Measurements from ENCODE around the gene EVA1C.
"Not testable (repeated sequence)": the region's sequence is repeated elsewhere in the genome, so short reads cannot be mapped to it uniquely, and the experiment has no call there.

EVA1C gene

GRCh38 chr21:32492376-32492775, 79.9 kb downstream of the EVA1C start:
- peaks cover 25% of the 10 kb centered on the region for H3K4me1 ChIP-seq (ENCODE audit: insufficient read depth, low read length)
- H3K36me3 ChIP-seq (ENCODE audit: insufficient read depth, low read depth, low read length): no peaks in the 10 kb centered on the region
- no peaks in the 10 kb centered on the region for H3K9me3 ChIP-seq (ENCODE audit: insufficient read depth, low read depth, low read length)
- no peak overlapping the region for H3K4me3 ChIP-seq (ENCODE audit: low read length)
- peak overlapping the region; percentile 57 for H3K27ac ChIP-seq (ENCODE audit: low read length)
- peak overlapping the region; percentile 33; the same call in 1 of the 2 replicates for H3K9ac ChIP-seq (ENCODE audit: low read depth, low read length)
- no peaks in the 10 kb centered on the region for H3K27me3 ChIP-seq (ENCODE audit: insufficient read depth, low read length)

- H3K27ac ChIP-seq (ENCODE audit: low read length): no peak overlapping the region
- peaks cover 31% of the 10 kb centered on the region for H3K4me1 ChIP-seq (ENCODE audit: insufficient read depth, low read length)
- no peaks in the 10 kb centered on the region for H3K36me3 ChIP-seq (ENCODE audit: insufficient read depth, low read depth, low read length)
- H3K27me3 ChIP-seq (ENCODE audit: insufficient read depth, low read length): no peaks in the 10 kb centered on the region
- no peaks in the 10 kb centered on the region for H3K9me3 ChIP-seq (ENCODE audit: insufficient read depth, low read depth, low read length)
- H3K9ac ChIP-seq (ENCODE audit: low read depth, low read length): no peak overlapping the region
- H3K4me3 ChIP-seq (ENCODE audit: low read length): no peak overlapping the region
Measured at GRCh38 chr21:32494934-32495709, 82.6 kb downstream of the EVA1C start.

GRCh38 chr21:32496568-32496967, 84.1 kb downstream of the EVA1C start:
- no peak overlapping the region for H3K9ac ChIP-seq (ENCODE audit: low read depth, low read length)
- H3K4me3 ChIP-seq (ENCODE audit: low read length): no peak overlapping the region
- no peaks in the 10 kb centered on the region for H3K9me3 ChIP-seq (ENCODE audit: insufficient read depth, low read depth, low read length)
- H3K36me3 ChIP-seq (ENCODE audit: insufficient read depth, low read depth, low read length): no peaks in the 10 kb centered on the region
- peaks cover 31% of the 10 kb centered on the region for H3K4me1 ChIP-seq (ENCODE audit: insufficient read depth, low read length)
- H3K27ac ChIP-seq (ENCODE audit: low read length): no peak overlapping the region
- H3K27me3 ChIP-seq (ENCODE audit: insufficient read depth, low read length): no peaks in the 10 kb centered on the region

GRCh38 chr21:32499249-32500055, 86.9 kb downstream of the EVA1C start:
- H3K4me3 ChIP-seq (ENCODE audit: low read length): no peak overlapping the region
- no peaks in the 10 kb centered on the region for H3K36me3 ChIP-seq (ENCODE audit: insufficient read depth, low read depth, low read length)
- H3K27me3 ChIP-seq (ENCODE audit: insufficient read depth, low read length): no peaks in the 10 kb centered on the region
- no peak overlapping the region for H3K27ac ChIP-seq (ENCODE audit: low read length)
- no peak overlapping the region for H3K9ac ChIP-seq (ENCODE audit: low read depth, low read length)
- peaks cover 19% of the 10 kb centered on the region; the same call in 1 of the 2 replicates for H3K4me1 ChIP-seq (ENCODE audit: insufficient read depth, low read length)
- H3K9me3 ChIP-seq (ENCODE audit: insufficient read depth, low read depth, low read length): no peaks in the 10 kb centered on the region

GRCh38 chr21:32503641-32504040, 91.1 kb downstream of the EVA1C start:
- not testable (repeated sequence) for H3K27me3 ChIP-seq (ENCODE audit: insufficient read depth, low read length); H3K4me3 ChIP-seq (ENCODE audit: low read length); H3K27ac ChIP-seq (ENCODE audit: low read length); H3K9me3 ChIP-seq (ENCODE audit: insufficient read depth, low read depth, low read length); H3K36me3 ChIP-seq (ENCODE audit: insufficient read depth, low read depth, low read length); H3K9ac ChIP-seq (ENCODE audit: low read depth, low read length); H3K4me1 ChIP-seq (ENCODE audit: insufficient read depth, low read length)

GRCh38 chr21:32505767-32506166, 93.3 kb downstream of the EVA1C start:
- H3K4me3 ChIP-seq (ENCODE audit: low read length); H3K27ac ChIP-seq (ENCODE audit: low read length); H3K9ac ChIP-seq (ENCODE audit: low read depth, low read length); H3K36me3 ChIP-seq (ENCODE audit: insufficient read depth, low read depth, low read length); H3K9me3 ChIP-seq (ENCODE audit: insufficient read depth, low read depth, low read length); H3K27me3 ChIP-seq (ENCODE audit: insufficient read depth, low read length); H3K4me1 ChIP-seq (ENCODE audit: insufficient read depth, low read length): not testable (repeated sequence)

GRCh38 chr21:32506411-32506965, 94.0 kb downstream of the EVA1C start:
- not testable (repeated sequence) for H3K27me3 ChIP-seq (ENCODE audit: insufficient read depth, low read length); H3K9ac ChIP-seq (ENCODE audit: low read depth, low read length); H3K9me3 ChIP-seq (ENCODE audit: insufficient read depth, low read depth, low read length); H3K4me3 ChIP-seq (ENCODE audit: low read length); H3K4me1 ChIP-seq (ENCODE audit: insufficient read depth, low read length); H3K36me3 ChIP-seq (ENCODE audit: insufficient read depth, low read depth, low read length); H3K27ac ChIP-seq (ENCODE audit: low read length)

- H3K4me1 ChIP-seq (ENCODE audit: insufficient read depth, low read length): no peaks in the 10 kb centered on the region
- no peaks in the 10 kb centered on the region for H3K36me3 ChIP-seq (ENCODE audit: insufficient read depth, low read depth, low read length)
- H3K9ac ChIP-seq (ENCODE audit: low read depth, low read length): no peak overlapping the region
- H3K4me3 ChIP-seq (ENCODE audit: low read length): no peak overlapping the region
- no peak overlapping the region for H3K27ac ChIP-seq (ENCODE audit: low read length)
- H3K27me3 ChIP-seq (ENCODE audit: insufficient read depth, low read length): no peaks in the 10 kb centered on the region
- H3K9me3 ChIP-seq (ENCODE audit: insufficient read depth, low read depth, low read length): no peaks in the 10 kb centered on the region
Measured at GRCh38 chr21:32507342-32507919, 94.9 kb downstream of the EVA1C start.

- H3K27ac ChIP-seq (ENCODE audit: low read length); H3K9me3 ChIP-seq (ENCODE audit: insufficient read depth, low read depth, low read length); H3K4me1 ChIP-seq (ENCODE audit: insufficient read depth, low read length); H3K9ac ChIP-seq (ENCODE audit: low read depth, low read length); H3K36me3 ChIP-seq (ENCODE audit: insufficient read depth, low read depth, low read length); H3K27me3 ChIP-seq (ENCODE audit: insufficient read depth, low read length); H3K4me3 ChIP-seq (ENCODE audit: low read length): not testable (repeated sequence)
Measured at GRCh38 chr21:32508036-32508435, 95.5 kb downstream of the EVA1C start.

- Histone ChIP-seq H3K9me3 (ENCODE audit: insufficient read depth, low read depth, low read length) (no peaks in the 10 kb centered on the region), H3K27me3 (ENCODE audit: insufficient read depth, low read length) (no peaks in the 10 kb centered on the region), H3K27ac (ENCODE audit: low read length) (no peak overlapping the region), H3K4me3 (ENCODE audit: low read length) (no peak overlapping the region), H3K36me3 (ENCODE audit: insufficient read depth, low read depth, low read length) (no peaks in the 10 kb centered on the region), H3K9ac (ENCODE audit: low read depth, low read length) (no peak overlapping the region), H3K4me1 (ENCODE audit: insufficient read depth, low read length) (no peaks in the 10 kb centered on the region)
Measured at GRCh38 chr21:32508558-32508957, 96.1 kb downstream of the EVA1C start.

GRCh38 chr21:32508975-32509374, 96.5 kb downstream of the EVA1C start:
- H3K27me3 ChIP-seq (ENCODE audit: insufficient read depth, low read length); H3K27ac ChIP-seq (ENCODE audit: low read length); H3K9me3 ChIP-seq (ENCODE audit: insufficient read depth, low read depth, low read length); H3K9ac ChIP-seq (ENCODE audit: low read depth, low read length); H3K36me3 ChIP-seq (ENCODE audit: insufficient read depth, low read depth, low read length); H3K4me3 ChIP-seq (ENCODE audit: low read length); H3K4me1 ChIP-seq (ENCODE audit: insufficient read depth, low read length): not testable (repeated sequence)

Measured in iPS-20b (cell line).